ENCODE results near the gene FTO. TPM values are rescaled to one million over a fixed set of nuclear protein-coding genes. Genes with fewer than 3 reads are reported as not detected.

FTO gene
- total and polyA plus RNA-seq, 2 of the 13 experiments (the other 11 are each of a cell fraction or from before 2014, with no cell fraction given), result 41.6 to 55.8 TPM

- TF ChIP-seq GMEB2 (CRISPR knock-in tag; IDR thresholded peaks at IDR 0.05; ENCODE audit: low read depth), result no peak
- TF ChIP-seq NCOA2 (CRISPR knock-in tag; IDR thresholded peaks at IDR 0.05), result no peak
- TF ChIP-seq JUN (CRISPR knock-in tag; IDR thresholded peaks at IDR 0.05), result no peak
- TF ChIP-seq MAF1 (CRISPR knock-in tag; IDR thresholded peaks at IDR 0.05; ENCODE audit: borderline replicate concordance), result no peak
- no peak for TF ChIP-seq ZNF567 (CRISPR knock-in tag; IDR thresholded peaks at IDR 0.05; ENCODE audit: borderline replicate concordance)
- no peak for TF ChIP-seq KLF16 (CRISPR knock-in tag; IDR thresholded peaks at IDR 0.05)
These were observed 210.0 kb downstream of the FTO start (continued) for GRCh38 chr16:53913920-53914319.

- FAIRE-seq (no peak), DNase-seq (ENCODE audit: low spot score) (no peak), ATAC-seq (no peak)
- H3K27ac ChIP-seq (ENCODE audit: extremely low read length, insufficient read depth, low read length), result no peak overlapping the region
- no peaks in the 10 kb centered on the region for H3K9me3 ChIP-seq (ENCODE audit: low read length)
- H3K27me3 ChIP-seq (ENCODE audit: control insufficient read depth in 1 of 2, insufficient read depth in 2 of 2, low read length in 2 of 2), result no peaks in the 10 kb centered on the region
- in situ Hi-C loops (cut with HindIII; ENCODE audit: extremely low pct_ligation_motif_present, low pct_unique_long_range_greater_than_20kb), result no loop called here
- BruUV-seq (replicated peaks), result no TSS peak
- no peak overlapping the region for H3K9ac ChIP-seq (ENCODE audit: insufficient read depth, low read depth, low read length)
- no peaks in the 10 kb centered on the region for H3K79me2 ChIP-seq (ENCODE audit: insufficient read depth, low read length)
- intact Hi-C loops (cut with micrococcal nuclease; ENCODE audit: unreplicated experiment), result no loop called here
- WGBS (ENCODE audit: low lambda C conversion rate), result 94% methylated on average over 3 of the region's 3 CpGs
- CTCF ChIA-PET (ENCODE audit: low intra/inter-chr PET ratio, low total read pairs), result no interaction called here
- H2AFZ ChIP-seq (ENCODE audit: low read length), result no peak overlapping the region
- no peak for TF ChIP-seq MXD1 (CRISPR knock-in tag; IDR thresholded peaks at IDR 0.05)
- TF ChIP-seq BRF2 (CRISPR knock-in tag; IDR thresholded peaks at IDR 0.05), result no peak
- no peak for TF ChIP-seq NR2F1 (CRISPR knock-in tag; IDR thresholded peaks at IDR 0.05)
- TF ChIP-seq ZNF678 (CRISPR knock-in tag; IDR thresholded peaks at IDR 0.05), result no peak
- no peak for TF ChIP-seq CREB1 (IDR thresholded peaks at IDR 0.05)
- no peak for TF ChIP-seq CREB1 (CRISPR knock-in tag; IDR thresholded peaks at IDR 0.05)
- TF ChIP-seq NR1H2 (CRISPR knock-in tag; IDR thresholded peaks at IDR 0.05; ENCODE audit: borderline replicate concordance, low read depth), result no peak
- no peak for TF ChIP-seq RAD51 (IDR thresholded peaks at IDR 0.05; ENCODE audit: borderline replicate concordance)
- TF ChIP-seq ZNF30 (CRISPR knock-in tag; IDR thresholded peaks at IDR 0.05), result no peak
- no peak for TF ChIP-seq MTF2 (CRISPR knock-in tag; IDR thresholded peaks at IDR 0.05; ENCODE audit: borderline replicate concordance)
- TF ChIP-seq ZNF7 (CRISPR knock-in tag; IDR thresholded peaks at IDR 0.05), result no peak
- no peak for TF ChIP-seq HOXA5 (CRISPR knock-in tag; IDR thresholded peaks at IDR 0.05)
- TF ChIP-seq IRF1 (CRISPR knock-in tag; IDR thresholded peaks at IDR 0.05; ENCODE audit: low read depth), result no peak
- no peak for TF ChIP-seq RXRA (CRISPR knock-in tag; IDR thresholded peaks at IDR 0.05)
- no peak for TF ChIP-seq CEBPB (IDR thresholded peaks at IDR 0.05; ENCODE audit: borderline replicate concordance, low read depth, low read length)
- no peak for TF ChIP-seq ELK4 (CRISPR knock-in tag; IDR thresholded peaks at IDR 0.05; ENCODE audit: borderline replicate concordance)
- no peak overlapping the region for H3K4me2 ChIP-seq (ENCODE audit: low read depth, low read length)
- H4K20me1 ChIP-seq (ENCODE audit: insufficient read depth, low read length), result no peaks in the 10 kb centered on the region
- peaks cover 13% of the 10 kb centered on the region for H3K4me1 ChIP-seq (ENCODE audit: insufficient read depth, low read length)
- H3K4me3 ChIP-seq (replicated peaks in 1 of 3; ENCODE audit: insufficient read depth in 1 of 3, low read depth in 2 of 3, low read length in 3 of 3), result no peak overlapping the region
- POLR2A ChIA-PET, result no interaction called here
- H3K36me3 ChIP-seq (replicated peaks in 1 of 2; ENCODE audit: control insufficient read depth in 1 of 2, insufficient read depth in 2 of 2, low read length in 2 of 2), result no peaks in the 10 kb centered on the region
These were observed 210.8 kb downstream of the FTO start for GRCh38 chr16:53914736-53915135.
